Limb (tissue), 2 donors: ENCODE results near the gene RNF224.

Source experiments
- DNase-seq, 2 donors: peaks; one replicate each; pipeline ENCODE4 v3.0.0-alpha.2; 2016; ENCODE audit errors: extremely low spot score in 2 of 2

Gene RNF224

DNA sequence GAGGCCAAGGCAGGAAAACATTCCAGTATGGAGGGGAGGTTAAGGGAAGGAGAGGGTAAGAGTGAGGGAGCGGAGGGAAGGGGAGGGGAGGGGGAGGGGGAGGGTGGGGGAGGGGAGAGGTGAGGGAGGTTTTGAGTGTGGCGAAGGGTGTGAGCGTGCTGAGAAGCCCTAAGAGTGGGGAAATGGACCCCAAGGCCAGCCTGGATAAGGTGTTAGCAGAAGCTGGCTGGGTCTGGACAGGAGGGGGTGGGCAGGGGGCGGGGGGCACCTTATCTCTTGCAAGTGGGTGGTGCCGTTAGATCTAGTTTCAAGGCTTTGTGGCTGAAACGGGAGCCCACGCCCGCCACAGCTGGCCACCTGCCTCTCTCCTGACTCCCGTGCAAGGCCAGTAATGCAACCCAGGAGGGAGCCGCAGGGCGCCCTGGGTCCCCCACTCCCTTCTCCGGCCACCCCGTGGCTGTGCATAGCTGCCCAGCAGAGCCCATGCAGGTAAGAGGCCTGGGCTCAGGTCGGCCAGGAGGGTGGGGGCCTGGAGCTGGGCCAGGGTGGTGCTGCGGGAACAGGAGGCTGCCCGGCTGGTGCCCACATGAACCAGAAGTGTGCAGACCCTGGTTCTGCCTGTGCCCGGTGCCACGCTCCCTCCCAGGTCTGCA is 677 bp downstream of the RNF224 start:
- DNase-seq: no peak

GRCh38 chr9:137228506-137228967 is 1.2 kb downstream of the RNF224 start:
- DNase-seq: no peak

DNA sequence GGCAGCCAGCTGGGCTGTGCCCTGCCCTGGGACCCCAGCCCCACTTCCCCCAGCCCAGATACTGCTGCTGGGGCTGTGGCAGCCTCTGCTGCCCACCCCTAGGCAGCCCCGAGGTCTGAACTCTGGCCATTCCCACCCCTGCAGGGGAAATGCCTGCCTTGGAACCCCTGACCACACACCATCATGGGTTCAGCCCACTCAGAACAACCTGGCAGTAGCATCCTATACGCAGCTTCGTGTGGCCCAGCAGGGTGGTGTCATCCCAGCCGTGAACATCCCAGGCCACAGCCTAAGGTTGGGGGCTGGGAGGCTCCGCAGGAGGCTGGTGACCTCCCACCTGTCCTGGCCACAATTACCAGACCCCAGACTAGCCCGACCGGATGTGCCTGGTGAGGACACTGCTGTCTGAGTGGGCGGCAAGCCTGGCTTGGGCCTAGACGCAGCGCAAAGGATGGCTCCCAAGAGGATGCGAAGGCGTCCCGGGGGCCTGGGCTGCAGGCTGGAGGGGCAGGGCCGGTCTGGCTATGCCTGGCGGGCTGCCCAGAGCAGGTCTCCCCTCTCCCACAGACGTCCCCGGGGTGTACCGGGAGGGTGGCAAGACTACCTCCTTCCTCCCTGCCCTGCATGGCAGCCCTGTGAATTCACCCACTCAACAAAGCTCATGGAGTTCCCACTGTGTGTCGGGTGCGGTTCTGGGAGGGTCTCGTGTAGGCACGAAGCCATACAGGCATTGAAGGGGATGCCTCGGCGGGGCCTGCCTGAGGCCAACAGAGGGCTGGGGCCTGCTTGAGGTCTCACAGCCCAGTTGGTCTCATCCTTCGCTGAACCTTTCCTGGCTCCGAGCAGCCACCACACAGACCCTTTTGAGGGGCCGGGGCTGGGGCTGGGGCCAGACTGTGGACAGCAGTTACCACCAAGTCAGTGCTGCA is 1.9 kb downstream of the RNF224 start:
- DNase-seq: no peak

DNA sequence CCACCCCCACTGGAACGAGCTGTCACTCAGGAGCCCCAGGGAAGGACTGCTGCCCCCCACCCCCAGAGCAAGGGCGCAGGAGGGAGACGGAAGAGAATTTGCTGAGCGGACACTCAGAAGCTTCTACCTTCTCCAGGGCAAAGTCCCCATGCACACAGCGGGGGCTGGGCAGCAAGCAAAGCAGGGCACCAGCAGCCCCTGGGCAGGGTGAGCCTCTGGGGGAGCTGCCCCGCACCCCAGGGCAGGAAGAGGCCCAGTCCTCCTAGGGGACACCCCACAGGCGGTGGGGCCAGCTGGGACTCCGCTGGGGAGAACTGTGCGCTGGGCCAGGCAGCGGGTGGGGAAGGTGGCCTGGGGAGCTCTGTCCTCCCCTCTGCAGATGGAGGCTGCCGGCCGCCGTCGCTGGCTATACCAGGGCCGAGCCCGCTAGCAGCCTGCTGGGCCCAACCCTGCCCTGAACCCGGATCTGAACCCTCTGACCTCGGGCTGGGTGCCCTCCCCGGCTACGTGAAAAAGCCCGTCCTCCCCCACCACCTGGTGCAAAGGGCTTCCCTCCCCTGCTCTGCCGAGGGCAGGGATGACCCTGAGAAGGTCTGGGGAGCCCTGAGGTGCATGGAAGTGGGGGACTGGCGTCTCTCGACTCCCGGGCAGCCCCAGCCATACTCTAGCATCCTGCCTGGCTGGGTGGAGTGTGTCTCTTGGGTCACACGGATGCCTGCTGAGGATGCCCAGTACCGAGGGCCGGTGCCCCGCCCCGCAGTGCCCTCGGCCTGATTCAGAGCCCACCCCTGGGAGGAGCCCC is 2.8 kb downstream of the RNF224 start:
- DNase-seq: no peak

- no peak for DNase-seq
Measured at GRCh38 chr9:137230705-137231371, 3.5 kb downstream of the RNF224 start, which contains the start of gene SLC34A3. SLC34A3 (plus strand) TSS chr9:137230901; CDS start chr9:137231703, 802 bp downstream.

- DNase-seq: no peak
Measured at GRCh38 chr9:137231372-137232039, 4.2 kb downstream of the RNF224 start.

DNA sequence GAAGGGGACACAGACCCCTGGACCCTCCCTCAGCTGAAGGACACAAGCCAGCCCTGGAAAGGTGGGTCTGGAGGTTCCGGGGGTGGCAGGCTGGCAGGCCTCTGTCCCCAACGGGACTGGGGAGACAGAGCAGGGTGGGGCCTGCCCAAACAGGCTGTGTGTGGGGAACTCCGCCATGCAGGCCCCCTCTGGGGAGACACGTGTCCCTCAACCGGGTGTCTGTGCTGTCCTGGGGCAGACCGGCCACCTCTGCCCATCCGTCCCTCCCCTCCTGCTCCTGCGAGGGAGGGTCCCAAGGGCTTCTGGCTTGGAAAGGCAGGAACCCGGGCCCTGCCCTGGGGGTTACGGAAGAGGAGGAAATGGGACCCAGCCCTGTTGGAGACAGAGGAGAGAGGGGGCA is 4.8 kb downstream of the RNF224 start:
- DNase-seq: no peak

DNA sequence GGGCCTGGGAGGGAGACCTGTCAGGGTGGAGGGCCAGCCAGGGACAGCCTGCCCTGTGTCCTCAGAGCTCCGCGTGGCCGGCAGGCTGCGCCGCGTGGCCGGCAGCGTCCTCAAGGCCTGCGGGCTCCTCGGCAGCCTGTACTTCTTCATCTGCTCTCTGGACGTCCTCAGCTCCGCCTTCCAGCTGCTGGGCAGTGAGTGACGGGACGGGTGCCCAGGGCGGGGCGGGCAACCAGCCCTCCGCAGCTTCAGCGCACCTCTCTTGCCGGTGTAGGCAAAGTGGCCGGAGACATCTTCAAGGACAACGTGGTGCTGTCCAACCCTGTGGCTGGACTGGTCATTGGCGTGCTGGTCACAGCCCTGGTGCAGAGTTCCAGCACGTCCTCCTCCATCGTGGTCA is 5.2 kb downstream of the RNF224 start:
- DNase-seq: no peak

GRCh38 chr9:137233143-137233980 is 6.1 kb downstream of the RNF224 start:
- DNase-seq: no peak

GRCh38 chr9:137234055-137234697 is 6.9 kb downstream of the RNF224 start:
- DNase-seq: no peak

GRCh38 chr9:137234758-137235423 is 7.6 kb downstream of the RNF224 start:
- DNase-seq: no peak

- DNase-seq: no peak
Measured at GRCh38 chr9:137235424-137236237, 8.3 kb downstream of the RNF224 start.

DNA sequence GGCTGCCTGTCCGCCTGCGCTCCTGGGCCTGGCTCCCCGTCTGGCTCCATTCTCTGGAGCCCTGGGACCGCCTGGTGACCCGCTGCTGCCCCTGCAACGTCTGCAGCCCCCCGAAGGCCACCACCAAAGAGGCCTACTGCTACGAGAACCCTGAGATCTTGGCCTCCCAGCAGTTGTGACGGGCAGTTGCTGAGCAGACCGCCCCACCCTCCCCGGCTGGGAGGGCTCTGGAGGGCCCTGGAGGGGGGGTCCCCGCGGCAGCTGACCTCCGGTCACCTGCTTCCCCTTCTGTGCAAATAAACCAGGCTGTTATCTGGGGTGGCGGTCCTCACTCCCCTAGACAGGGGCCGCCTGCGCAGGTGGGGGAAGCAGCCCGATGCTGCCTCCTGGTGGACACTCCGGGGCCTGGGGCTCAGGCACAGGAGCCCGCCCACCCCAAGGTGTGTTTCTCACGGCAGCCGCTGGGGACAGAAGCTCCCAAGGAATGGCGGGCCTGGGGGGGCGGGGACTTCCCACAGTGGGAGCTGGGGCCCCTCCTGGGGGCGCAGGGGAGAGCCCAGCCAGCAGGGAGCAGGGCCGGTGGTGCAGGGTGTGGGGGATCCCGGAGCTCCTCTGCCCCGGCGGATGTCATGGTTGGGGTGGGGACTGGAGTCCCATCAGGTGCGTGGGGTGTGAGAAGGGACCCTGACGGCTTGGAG is 9.1 kb downstream of the RNF224 start:
- peak; percentile 83 to 91 for DNase-seq

GRCh38 chr9:137236936-137237421 is 9.7 kb downstream of the RNF224 start:
- DNase-seq: no peak

- DNase-seq: no peak
Measured at GRCh38 chr9:137237759-137238726, 10.7 kb downstream of the RNF224 start.
